GM21619 (cell line): Measurements from ENCODE around the gene CPE.

Source experiments
- ATAC-seq: cut with Tn5 transposase; IDR thresholded peaks from one replicate; pipeline ENCODE4 v1.9.1; 2021; ENCODE audit not compliant: unreplicated experiment

CPE gene

GRCh38 chr4:165542476-165542875 is 163.7 kb downstream of the CPE start:
- ATAC-seq, result no peak
